Cardiac septum (tissue), 1 donor: Measurements from ENCODE around the gene LPP. TPM values are rescaled to one million over a fixed set of nuclear protein-coding genes. Genes with fewer than 3 reads are reported as not detected.

Source experiments
- DNase-seq: peaks from one replicate; pipeline ENCODE4 v3.0.0-alpha.2; 2020; ENCODE audit warnings: low spot score
- intact Hi-C: fragments of 100-400 bp; cut with DNase I; formaldehyde crosslinking; loops from one replicate; pipeline ENCODE4 v1.14.0; 2022
- total RNA-seq: library from RNA; stranded (reverse); fragmentation: NEBNext Ultra II Directional; extraction: Animal tissue kit (Norgen Biotek cat#: 25700); gene quantifications from one replicate; pipeline ENCODE4 v1.2.1, GENCODE V29; 2021
- donor health status: DM: no; HTN: no; CAD: no.

LPP gene
- total RNA-seq, 1 donor from 2014 or later = 145 TPM

- intact Hi-C loops = no loop called here
- no peak for DNase-seq
Measured at GRCh38 chr3:188646592-188646991, 492.6 kb downstream of the LPP start.

GRCh38 chr3:188647237-188647636 is 493.3 kb downstream of the LPP start:
- intact Hi-C loops = no loop called here
- no peak for DNase-seq

- no peak for DNase-seq
- intact Hi-C loops = no loop called here
Measured at GRCh38 chr3:188649521-188649920, 495.6 kb downstream of the LPP start.

GRCh38 chr3:188656196-188656982 is 502.4 kb downstream of the LPP start:
- intact Hi-C loops = no loop called here
- no peak for DNase-seq

- no peak for DNase-seq
- intact Hi-C loops = no loop called here
Measured at GRCh38 chr3:188658606-188659005, 504.6 kb downstream of the LPP start.

- no peak for DNase-seq
- intact Hi-C loops = no loop called here
Measured at GRCh38 chr3:188659449-188660090, 505.6 kb downstream of the LPP start.

GRCh38 chr3:188660415-188660814 is 506.5 kb downstream of the LPP start:
- no peak for DNase-seq
- intact Hi-C loops = no loop called here

- no peak for DNase-seq
- intact Hi-C loops = no loop called here
Measured at GRCh38 chr3:188661806-188662205, 507.8 kb downstream of the LPP start.

GRCh38 chr3:188662214-188662613 is 508.3 kb downstream of the LPP start:
- intact Hi-C loops = no loop called here
- DNase-seq = no peak

GRCh38 chr3:188662795-188663194 is 508.8 kb downstream of the LPP start:
- intact Hi-C loops = no loop called here
- no peak for DNase-seq

- intact Hi-C loops = no loop called here
- no peak for DNase-seq
Measured at GRCh38 chr3:188663839-188664238, 509.9 kb downstream of the LPP start.

- intact Hi-C loops = no loop called here
- DNase-seq = no peak
Measured at GRCh38 chr3:188664795-188665194, 510.8 kb downstream of the LPP start.

GRCh38 chr3:188667926-188668325 is 514.0 kb downstream of the LPP start:
- DNase-seq = no peak
- intact Hi-C loops = no loop called here

GRCh38 chr3:188670446-188670845 is 516.5 kb downstream of the LPP start:
- intact Hi-C loops = no loop called here
- DNase-seq = no peak

GRCh38 chr3:188671971-188672370 is 518.0 kb downstream of the LPP start:
- intact Hi-C loops = no loop called here

GRCh38 chr3:188672840-188673239 is 518.9 kb downstream of the LPP start:
- intact Hi-C loops = no loop called here
- DNase-seq = no peak

More at GRCh38 chr3:188671971-188672370, 518.0 kb downstream of the LPP start:
- DNase-seq = no peak

- intact Hi-C loops = no loop called here
- DNase-seq = no peak
Measured at GRCh38 chr3:188673646-188674186, 519.8 kb downstream of the LPP start.

- intact Hi-C loops = no loop called here
- no peak for DNase-seq
Measured at GRCh38 chr3:188674595-188674994, 520.6 kb downstream of the LPP start.

GRCh38 chr3:188677344-188677743 is 523.4 kb downstream of the LPP start:
- DNase-seq = no peak
- intact Hi-C loops = no loop called here

GRCh38 chr3:188680189-188680588 is 526.2 kb downstream of the LPP start:
- intact Hi-C loops = loop anchor here (5.0 to 10.0 kb wide), 3 partner anchors 95 to 938 kb away; no protein-coding TSS in a partner anchor
- no peak for DNase-seq

GRCh38 chr3:188680605-188681004 is 526.6 kb downstream of the LPP start:
- intact Hi-C loops = loop anchor here (5.0 to 10.0 kb wide), 3 partner anchors 94 to 938 kb away; no protein-coding TSS in a partner anchor

More at GRCh38 chr3:188680605-188681004, 526.6 kb downstream of the LPP start:
- no peak for DNase-seq
